Measurements from ENCODE around the gene DDX18. TPM values are rescaled to one million over a fixed set of nuclear protein-coding genes. Genes with fewer than 3 reads are reported as not detected.

Gene DDX18
- total RNA-seq, 1 donor from 2014 or later = 79.2 TPM

DNA sequence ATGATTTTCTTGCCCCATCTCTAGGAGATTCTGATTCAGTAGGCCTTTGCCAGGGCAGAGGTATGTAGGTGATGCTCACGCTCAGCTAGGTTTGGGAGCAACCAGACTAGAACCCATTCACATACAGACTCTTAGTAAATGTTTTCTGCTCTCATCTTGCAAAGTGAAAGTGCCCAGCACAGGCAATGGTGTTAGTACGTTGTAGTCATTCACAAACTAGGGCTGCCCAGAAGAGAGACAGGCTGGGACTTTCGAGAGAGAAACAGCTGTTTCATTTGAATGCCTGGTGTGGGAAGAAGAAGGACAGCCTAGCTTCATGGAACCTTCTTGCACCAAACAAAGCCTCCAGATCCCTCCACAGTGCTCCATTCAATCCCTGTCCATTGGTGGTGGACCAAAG is 19.4 kb downstream of the DDX18 start:
- intact Hi-C loops (cut with micrococcal nuclease) = no loop called here

GRCh38 chr2:117834992-117835391 is 20.5 kb downstream of the DDX18 start:
- intact Hi-C loops (cut with micrococcal nuclease) = no loop called here

DNA sequence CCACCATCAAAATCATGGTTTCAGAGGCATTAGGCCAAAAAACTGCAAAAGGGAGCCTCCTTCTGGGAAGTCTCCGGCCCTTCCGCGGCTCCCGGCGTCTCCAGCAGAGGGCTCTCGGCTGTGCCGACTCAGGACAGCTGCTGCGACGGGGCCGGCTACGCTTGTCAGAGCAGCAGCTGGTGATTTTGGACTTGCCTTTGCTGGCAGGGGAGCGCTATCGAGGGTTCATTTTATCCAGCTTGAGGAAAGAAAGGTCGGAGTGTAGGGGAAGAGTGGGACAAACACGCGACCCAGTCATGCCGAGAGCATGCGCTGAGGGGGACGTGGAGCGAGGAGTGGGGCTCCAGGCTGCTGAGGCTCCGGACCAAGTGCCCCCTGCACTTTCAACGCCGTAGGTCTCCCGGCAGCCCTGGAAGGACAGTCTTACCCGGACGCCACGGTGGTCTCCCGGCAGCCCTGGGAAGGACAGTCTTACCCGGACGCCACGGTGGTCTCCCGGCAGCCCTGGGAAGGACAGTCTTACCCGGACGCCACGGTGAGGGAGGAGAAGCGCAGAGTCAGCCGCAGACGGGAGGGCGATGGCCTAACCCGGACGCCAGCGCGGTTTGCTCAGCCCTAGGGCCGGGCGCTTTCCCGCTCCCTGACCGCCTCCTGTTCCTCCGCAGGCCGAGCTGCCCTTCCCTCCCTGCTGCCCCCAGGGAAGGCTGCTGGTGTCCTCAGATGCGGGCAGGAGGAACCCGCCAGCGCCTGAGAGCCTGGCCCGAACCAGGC is 21.7 kb downstream of the DDX18 start:
- intact Hi-C loops (cut with micrococcal nuclease) = loop anchor here (1.0 kb wide), 1 partner anchor 167 kb away; no protein-coding TSS in a partner anchor

- intact Hi-C loops (cut with micrococcal nuclease) = no loop called here
Observed at GRCh38 chr2:117845304-117845703, 30.8 kb downstream of the DDX18 start.

- intact Hi-C loops (cut with micrococcal nuclease) = no loop called here
Observed at GRCh38 chr2:117850015-117850414, 35.5 kb downstream of the DDX18 start.

DNA sequence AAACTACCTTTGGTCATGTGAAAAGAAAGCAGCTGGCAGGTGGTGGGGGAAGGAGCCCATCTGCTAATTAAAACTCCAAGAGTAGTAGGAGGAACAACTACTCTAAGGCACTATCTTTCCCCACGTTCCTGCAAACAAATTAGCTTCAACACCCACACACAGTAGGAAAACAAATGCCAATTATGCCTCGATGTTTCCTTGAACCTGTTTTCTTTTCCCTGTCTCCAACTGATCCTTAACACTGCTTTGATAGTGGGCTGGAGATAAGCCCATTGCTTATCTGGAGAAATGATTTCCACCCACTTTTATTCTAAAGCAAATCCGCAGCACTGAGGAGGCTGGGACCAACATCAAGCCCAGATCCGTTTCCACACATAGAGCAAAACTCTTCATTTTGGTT is 36.0 kb downstream of the DDX18 start:
- intact Hi-C loops (cut with micrococcal nuclease) = no loop called here

- intact Hi-C loops (cut with micrococcal nuclease) = no loop called here
Observed at GRCh38 chr2:117851969-117852368, 37.5 kb downstream of the DDX18 start.

DNA sequence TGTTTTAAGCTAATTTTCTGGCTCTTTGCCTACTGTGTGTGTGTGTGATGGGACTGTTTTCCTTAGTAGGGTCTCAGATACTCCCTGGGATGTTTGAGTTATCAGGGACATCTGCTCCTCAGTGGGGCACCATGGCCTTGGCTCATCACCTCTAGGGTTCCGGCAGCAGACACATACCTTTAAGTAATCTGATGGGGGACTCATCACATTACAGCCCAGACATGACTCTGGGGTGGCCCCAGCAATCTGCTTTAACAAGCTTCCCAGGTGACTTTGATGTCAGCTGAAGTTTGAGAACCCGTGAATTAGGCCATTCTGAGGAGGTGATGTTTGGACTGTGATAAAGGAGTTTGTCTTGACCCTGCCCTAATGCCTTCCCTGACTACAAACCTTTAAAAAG is 38.8 kb downstream of the DDX18 start:
- intact Hi-C loops (cut with micrococcal nuclease) = no loop called here

- intact Hi-C loops (cut with micrococcal nuclease) = no loop called here
Observed at GRCh38 chr2:117853873-117854272, 39.4 kb downstream of the DDX18 start.

DNA sequence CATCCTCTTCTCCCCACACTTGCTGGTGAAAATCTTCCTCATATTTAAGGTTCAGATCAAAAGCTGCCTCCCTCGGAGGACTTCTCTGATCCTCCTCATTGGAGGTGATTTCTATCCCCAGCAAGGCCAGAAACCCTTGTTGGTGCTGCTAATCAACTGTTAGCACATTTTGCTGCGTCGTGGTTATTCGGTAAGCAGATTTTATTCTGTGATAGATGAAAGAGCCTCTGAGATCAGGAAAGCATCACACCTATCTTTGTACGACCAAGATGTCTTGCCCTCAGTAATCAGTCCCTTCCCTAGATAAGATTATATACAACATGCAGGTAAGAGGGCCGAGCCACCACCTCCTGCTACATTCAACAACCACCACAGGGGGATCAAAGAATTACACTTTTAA is 40.1 kb downstream of the DDX18 start:
- intact Hi-C loops (cut with micrococcal nuclease) = no loop called here

GRCh38 chr2:117855886-117856285 is 41.4 kb downstream of the DDX18 start:
- intact Hi-C loops (cut with micrococcal nuclease) = no loop called here

DNA sequence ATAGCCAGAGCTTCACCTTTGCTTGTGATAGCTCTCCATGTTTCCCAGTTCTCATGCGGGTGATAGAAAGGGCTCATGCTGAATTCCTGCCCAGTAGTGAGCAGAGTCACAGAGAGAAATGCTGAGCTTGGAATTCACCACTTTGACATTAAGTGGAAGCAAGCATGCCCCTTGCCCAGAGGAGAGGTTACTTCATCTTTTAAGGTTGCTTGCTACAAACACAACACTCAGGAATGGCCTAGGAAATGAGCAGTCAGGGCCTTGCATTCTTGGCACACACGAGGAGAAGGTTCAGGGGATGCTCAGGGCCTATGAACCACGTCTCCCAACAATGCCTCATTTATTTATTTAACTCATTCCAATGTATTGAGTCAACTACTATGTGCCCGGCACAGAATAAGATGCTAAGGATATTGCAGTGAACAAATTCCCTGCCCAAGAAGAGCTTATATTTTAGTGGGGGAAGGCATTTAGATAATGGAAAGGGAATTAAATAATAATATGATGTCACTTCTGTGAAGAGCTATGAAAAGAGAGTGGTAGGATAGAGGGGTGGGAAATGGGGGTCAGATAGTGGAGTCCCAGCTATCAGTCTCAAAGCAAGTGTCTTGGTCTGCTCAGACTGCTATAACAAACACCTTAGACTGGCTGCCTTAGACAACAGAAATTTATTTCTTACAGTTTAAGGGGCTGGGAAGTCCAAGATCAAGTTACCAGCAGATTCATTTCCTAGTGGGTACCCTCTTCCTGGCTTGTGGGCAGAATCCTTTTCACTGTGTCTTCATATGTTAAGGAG is 42.1 kb downstream of the DDX18 start:
- intact Hi-C loops (cut with micrococcal nuclease) = no loop called here

GRCh38 chr2:117858336-117858735 is 43.8 kb downstream of the DDX18 start:
- intact Hi-C loops (cut with micrococcal nuclease) = no loop called here

- intact Hi-C loops (cut with micrococcal nuclease) = no loop called here
Observed at GRCh38 chr2:117858892-117859531, 44.5 kb downstream of the DDX18 start.

DNA sequence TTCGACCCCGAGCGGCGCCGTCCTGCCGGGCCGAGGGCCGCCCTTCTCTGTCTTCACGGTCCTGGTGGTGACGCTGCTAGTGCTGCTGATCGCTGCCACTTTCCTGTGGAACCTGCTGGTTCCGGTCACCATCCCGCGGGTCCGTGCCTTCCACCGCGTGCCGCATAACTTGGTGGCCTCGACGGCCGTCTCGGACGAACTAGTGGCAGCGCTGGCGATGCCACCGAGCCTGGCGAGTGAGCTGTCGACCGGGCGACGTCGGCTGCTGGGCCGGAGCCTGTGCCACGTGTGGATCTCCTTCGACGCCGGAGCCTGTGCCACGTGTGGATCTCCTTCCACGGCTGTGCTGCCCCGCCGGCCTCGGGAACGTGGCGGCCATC is 45.0 kb downstream of the DDX18 start:
- intact Hi-C loops (cut with micrococcal nuclease) = no loop called here

DNA sequence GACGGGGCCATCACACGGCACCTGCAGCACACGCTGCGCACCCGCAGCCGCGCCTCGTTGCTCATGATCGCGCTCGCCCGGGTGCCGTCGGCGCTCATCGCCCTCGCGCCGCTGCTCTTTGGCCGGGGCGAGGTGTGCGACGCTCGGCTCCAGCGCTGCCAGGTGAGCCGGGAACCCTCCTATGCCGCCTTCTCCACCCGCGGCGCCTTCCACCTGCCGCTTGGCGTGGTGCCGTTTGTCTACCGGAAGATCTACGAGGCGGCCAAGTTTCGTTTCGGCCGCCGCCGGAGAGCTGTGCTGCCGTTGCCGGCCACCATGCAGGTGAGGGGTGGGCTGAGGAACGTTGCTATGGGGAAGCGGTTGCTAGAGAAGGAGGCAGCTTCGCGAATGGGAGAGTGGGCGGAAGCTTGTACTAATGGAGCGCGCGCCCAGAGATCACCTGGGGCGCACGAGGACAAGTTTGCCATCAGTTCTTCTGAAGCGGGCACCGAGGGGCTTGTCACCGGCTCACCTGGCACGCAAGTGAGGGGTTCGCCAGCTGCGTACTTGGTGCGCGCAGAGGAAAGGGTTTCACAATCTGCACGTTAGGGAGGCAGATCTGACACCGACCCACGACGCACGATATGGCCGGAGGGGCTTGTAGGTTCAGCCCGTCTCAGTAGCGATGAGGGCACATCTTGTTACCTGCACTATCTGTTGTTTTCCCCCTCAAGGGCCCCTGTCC is 45.6 kb downstream of the DDX18 start:
- intact Hi-C loops (cut with micrococcal nuclease) = no loop called here

GRCh38 chr2:117862459-117862858 is 48.0 kb downstream of the DDX18 start:
- intact Hi-C loops (cut with micrococcal nuclease) = no loop called here

- intact Hi-C loops (cut with micrococcal nuclease) = no loop called here
Observed at GRCh38 chr2:117875786-117876185, 61.3 kb downstream of the DDX18 start.

DNA sequence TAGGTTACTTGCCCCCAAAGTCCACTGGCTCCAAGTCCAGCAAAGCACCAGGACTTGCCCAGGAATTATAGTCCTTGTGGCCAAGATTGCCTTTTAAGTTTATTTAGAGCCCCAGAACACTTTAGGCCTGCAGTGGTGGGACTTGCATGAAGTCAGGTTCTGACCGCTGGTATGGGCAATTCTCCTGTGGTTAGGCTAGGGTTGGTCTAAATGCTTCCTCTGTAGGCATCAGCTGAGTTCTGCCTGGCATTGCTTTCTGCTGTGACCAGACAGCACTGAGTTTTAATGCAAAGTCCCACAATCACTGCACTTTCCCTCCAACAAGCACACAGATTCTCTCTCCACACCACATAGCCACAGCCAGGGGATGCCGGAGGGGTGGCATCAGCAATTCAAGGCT is 64.5 kb downstream of the DDX18 start:
- intact Hi-C loops (cut with micrococcal nuclease) = no loop called here

Measured in T-helper 1 cell treated with Interleukin-12 subunit alpha and Interleukin-12 subunit beta and Interleukin-4 antibody, amounts not matched to agents 30 ng/mL and 1 ng/mL, for 36 hours (primary cell).